Liver (tissue), 3 donors: ENCODE measurements around the gene KCNJ4.

ENCODE experiments used
- CTCF ChIP-seq: fragments of 150-350 bp; IDR thresholded peaks from 2 replicates; pipeline ENCODE4 v1.5.1; 2017; ENCODE audit warnings: improper control_type of control experiment, low read depth, low read length; ENCODE audit not compliant: missing input control
- RAD21 ChIP-seq, 2 donors: IDR thresholded peaks; 2 replicates each; pipeline ENCODE4 v1.6.1; 2016; ENCODE audit warnings: antibody characterized with exemption in 2 of 2, mild to moderate bottlenecking in 2 of 2
- YY1 ChIP-seq: IDR thresholded peaks from 2 replicates; pipeline ENCODE4 v1.6.1; 2016; ENCODE audit warnings: antibody characterized with exemption, mild to moderate bottlenecking
- donor health status: healthy.
- donor health status: healthy.

- TF ChIP-seq CTCF (no peak), RAD21 (IDR thresholded peaks at IDR 0.05) (no peak), YY1 (no peak)
Measured at GRCh38 chr22:38446018-38446601, 8.9 kb downstream of the KCNJ4 start.
